GM12872 (cell line): ENCODE results near the gene XRCC6.
A peak's percentile ranks its signal among the peaks of the same experiment; 100 is the strongest.

ENCODE experiments used
- TF ChIP-seq, protein P1 (sequence below): IDR thresholded peaks from 3 replicates; pipeline ENCODE4 v1.5.1; 2011; ENCODE audit warnings: low read depth, mild to moderate bottlenecking, low read length, moderate library complexity; ENCODE audit not compliant: insufficient read depth

Gene XRCC6

DNA sequence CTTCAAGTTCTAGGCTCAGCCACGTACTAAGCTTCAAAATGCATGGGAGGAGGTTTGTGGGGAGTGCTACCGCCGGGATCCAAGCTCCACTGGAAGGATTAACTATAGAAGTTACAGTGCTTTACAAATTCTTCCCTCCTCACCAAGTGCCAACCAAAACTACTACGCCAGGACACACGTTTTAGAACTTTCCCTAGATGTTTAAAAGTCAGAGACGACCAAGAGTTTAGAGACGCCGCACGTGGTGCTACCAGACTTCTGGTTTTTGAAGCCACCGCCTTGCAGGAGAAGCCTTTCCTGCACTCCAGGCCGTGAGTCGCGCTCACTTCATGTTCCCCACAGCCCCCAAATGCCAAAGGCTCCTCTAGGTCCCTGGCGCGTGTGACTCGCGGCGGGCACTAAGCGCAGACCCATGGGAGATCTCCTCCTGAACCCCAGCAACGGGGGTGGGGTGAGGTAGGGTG lies 66.8 kb downstream of the XRCC6 start:
- TF ChIP-seq, protein P1, sequence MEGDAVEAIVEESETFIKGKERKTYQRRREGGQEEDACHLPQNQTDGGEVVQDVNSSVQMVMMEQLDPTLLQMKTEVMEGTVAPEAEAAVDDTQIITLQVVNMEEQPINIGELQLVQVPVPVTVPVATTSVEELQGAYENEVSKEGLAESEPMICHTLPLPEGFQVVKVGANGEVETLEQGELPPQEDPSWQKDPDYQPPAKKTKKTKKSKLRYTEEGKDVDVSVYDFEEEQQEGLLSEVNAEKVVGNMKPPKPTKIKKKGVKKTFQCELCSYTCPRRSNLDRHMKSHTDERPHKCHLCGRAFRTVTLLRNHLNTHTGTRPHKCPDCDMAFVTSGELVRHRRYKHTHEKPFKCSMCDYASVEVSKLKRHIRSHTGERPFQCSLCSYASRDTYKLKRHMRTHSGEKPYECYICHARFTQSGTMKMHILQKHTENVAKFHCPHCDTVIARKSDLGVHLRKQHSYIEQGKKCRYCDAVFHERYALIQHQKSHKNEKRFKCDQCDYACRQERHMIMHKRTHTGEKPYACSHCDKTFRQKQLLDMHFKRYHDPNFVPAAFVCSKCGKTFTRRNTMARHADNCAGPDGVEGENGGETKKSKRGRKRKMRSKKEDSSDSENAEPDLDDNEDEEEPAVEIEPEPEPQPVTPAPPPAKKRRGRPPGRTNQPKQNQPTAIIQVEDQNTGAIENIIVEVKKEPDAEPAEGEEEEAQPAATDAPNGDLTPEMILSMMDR = no peak

DNA sequence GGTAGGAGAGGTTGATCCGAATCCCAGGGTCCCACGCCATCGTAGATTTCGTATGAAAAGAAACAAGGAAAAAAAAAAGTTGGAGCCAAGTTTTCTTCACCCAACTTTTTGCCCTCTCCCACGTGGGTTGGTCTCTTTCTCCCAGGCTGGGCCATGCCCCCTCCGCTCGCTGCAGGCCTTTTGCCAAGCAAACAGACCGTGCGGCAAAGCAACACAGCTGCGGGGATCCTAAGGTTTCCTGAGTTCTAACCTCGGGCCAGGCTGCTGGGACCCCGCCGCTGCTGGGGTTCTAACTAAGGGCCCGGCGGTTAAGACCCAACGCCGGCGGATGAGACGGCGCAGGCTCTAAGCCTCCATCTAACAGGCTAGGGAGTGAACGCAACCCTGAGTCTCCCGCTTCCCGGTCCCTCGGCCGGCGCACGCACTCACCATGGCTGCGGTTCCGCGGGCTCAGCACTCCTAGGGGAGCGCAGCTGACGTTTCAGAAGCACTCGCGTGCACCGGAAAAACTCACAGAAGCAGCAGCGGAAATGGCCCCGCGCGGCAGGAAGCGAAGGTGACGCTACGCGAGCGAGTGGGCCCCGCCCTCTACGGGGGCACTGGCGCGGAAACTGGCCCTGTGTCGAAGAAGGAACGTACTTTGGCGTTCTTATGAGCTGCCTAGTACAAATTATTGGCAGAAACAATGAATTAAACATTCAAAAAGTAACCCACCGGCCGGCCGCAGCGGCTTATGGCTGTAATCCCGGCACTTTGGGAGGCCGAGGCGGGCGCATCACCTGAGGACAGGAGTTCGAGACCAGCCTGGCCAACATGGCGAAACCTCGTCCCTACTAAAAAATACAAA lies 67.5 kb downstream of the XRCC6 start, which contains the start of gene SNU13:
TSS of gene SNU13 (minus strand) at position 503 of the 847 bp plus-strand sequence. CDS start at position 432, 71 bp downstream.
- TF ChIP-seq, protein P1 = no peak

DNA sequence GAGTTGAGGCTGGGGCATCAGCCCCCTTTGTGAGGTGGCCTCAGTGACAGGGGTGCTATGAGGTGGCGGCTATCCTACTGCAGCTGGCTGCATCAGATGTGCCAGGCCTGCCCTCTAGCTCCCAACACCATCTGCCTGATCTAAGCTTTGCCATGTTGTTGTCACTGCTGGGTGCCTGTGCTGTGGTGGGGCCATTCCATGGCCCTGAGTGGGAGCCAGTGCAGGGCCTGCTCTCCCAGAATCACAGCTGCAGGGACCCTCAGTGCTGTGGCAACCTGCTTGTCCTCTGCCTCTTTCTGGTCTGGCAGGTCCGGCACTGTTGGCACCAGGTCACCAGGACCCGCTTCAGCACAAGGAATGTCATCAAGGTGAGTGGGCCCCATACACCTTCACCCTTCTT lies 69.4 kb downstream of the XRCC6 start:
- TF ChIP-seq, protein P1 = no peak

DNA sequence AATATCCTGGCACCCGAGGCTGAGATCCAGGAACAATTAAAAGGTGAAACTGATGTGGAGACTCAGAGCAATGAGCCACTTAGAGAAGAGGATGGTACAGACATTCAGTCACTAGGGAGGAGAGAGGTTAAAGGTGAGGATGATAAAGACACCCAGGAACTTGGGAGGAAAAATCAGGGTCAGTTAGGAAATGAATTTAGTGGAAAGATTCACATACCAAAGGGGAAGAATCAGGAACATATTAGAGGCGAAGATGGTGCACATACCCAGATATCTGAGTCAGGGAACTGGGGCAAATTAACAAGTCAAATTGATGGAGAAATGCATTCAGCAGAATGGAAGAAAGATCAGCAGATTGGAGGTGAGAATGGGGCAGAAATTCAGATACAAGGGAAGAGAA lies 74.1 kb downstream of the XRCC6 start:
- TF ChIP-seq, protein P1 = no peak

DNA sequence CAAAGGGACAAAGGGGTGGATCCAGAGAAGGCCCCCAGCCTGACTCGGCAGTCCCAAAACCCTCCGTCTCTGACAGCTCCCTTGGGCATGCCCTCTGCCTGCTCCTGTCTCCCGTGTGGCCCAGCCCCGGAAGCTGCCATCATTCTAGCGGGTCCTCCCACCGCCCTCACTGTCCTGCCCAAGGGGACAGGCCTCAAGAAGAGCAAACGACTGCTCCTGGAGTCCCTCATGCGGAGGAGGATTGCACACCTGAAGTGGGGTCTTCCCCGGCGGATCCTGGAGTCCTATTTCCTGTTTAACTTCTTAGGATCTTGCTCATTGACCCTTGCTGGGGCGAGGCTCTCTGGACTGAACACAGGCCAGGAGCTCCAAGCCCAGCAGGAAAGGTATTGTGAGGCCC lies 75.6 kb downstream of the XRCC6 start:
- TF ChIP-seq, protein P1 = no peak

DNA sequence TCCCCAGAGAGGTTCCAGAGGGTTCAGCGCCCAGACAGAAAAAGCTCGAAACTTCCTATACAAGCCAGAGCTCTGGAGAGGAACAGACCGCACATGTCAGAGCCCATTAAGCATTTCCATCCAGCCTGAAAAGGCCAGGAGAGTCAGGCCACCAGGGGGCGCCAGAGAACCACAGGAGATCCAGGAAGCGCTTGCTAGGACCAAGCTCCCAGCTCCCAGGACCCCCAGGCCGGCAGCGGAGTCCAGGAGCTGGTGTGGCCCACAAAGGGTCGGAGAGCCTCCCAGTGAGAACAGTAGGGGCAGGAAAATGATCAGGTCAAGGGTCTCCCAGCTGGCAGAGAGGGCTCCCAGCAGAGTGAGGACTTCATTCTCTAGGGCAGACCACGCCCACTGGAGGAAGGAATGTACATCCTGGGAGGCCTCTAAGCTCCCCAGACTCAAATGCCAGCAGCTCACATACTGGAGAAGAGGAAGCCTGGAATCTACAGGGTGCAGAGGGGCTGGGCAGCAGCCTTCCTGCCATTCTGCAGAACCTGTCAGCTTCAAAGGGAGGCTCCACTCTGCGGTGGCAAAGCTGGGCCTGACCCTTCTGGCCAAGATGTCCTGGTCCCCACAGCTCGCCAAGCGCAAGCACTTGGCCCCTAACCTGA lies 76.2 kb downstream of the XRCC6 start:
- TF ChIP-seq, protein P1 = peak; percentile 96

DNA sequence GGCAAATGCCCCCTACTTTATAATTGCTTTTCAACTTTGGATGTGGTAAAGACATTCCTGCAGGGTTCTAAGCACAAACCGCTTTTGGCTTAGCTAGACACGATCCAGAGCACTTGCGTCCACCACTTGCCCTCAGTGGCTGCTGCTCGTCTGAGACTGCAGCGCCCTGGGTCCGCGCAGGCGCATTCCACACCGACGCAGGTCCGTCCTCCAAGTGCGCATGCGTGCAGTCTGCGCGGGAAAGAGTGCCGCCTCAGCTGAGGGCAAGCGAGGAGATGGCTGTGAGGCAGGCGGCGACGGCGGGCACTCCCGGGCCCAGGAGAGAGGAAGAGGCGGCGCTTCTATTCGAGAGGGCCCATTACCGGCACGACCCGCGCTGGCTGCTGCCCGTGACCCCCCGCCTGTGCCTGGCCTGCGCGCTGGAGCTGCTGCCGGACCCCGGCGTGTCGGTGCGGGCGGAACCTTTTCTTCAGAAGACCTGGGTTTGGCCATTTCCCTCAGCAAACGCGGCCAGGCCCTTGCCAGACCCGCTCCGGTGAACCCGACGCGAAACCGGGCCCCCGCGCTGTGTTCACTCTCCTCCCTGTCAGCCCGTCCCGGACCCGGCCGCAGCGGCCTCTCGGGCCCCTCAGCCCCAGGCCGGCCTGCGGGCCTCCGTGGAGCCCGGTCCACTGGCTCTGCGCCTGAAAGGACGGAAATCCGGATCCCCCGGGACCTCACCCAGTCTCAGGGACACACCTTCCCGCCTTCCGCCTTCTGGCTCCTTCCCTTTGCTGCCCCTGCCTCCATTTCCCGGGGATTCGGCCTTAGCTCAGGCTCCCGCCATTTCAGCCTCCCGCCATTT lies 78.4 kb downstream of the XRCC6 start, which contains the start of gene MEI1:
TSS of gene MEI1 (plus strand) at position 240 of the 844 bp plus-strand sequence. CDS start at position 276, 36 bp downstream.
- TF ChIP-seq, protein P1 = no peak
